GM18873 (cell line): ENCODE measurements around the gene DENND4C.
"Not testable (repeated sequence)": the region's sequence is repeated elsewhere in the genome, so short reads cannot be mapped to it uniquely, and the experiment has no call there.

Experiments used
- ATAC-seq: cut with Tn5 transposase; IDR thresholded peaks from one replicate; pipeline ENCODE4 v1.9.1; 2021; ENCODE audit warnings: mild to moderate bottlenecking, moderate library complexity, moderate number of reproducible peaks; ENCODE audit not compliant: unreplicated experiment, low FRiP score

Gene DENND4C

DNA sequence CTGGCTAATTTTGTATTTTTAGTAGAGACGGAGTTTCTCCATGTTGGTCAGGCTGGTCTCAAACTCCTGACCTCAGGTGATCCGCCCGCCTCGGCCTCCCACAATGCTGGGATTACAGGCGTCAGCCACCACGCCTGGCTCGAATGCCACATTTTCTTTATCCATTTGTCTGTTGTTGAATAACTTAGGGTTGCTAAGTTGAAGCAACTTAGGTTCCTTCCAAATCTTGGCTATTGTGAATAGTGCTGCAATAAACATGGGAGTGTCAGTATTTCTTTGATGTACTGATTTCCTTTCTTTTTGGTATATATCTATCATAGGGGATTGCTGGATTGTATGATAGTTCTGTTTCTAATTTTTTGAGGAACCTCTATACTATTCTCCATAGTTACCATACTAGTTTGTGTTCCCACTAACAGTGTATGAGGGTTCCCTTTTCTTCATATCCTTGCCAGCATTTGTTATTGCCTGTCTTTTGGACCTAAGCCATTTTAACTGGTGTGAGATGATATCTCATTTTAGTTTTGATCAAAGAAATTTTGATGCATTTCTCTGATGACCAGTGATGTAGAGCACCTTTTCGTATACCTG is 29.3 kb downstream of the DENND4C start:
- not testable (repeated sequence) for ATAC-seq

DNA sequence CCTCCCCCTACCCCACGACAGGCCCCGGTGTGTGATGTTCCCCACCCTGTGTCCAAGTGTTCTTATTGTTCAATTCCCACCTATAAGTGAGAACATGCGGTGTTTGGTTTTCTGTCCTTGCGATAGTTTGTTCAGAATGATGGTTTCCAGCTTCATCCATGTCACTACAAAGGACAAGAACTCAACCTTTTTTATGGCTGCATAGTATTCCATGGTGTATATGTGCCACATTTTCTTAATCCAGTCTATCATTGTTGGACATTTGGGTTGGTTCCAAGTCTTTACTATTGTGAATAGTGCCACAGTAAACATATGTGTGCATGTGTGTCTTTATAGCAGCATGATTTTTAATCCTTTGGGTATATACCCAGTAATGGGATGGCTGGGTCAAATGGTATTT is 35.1 kb downstream of the DENND4C start:
- ATAC-seq, result not testable (repeated sequence)

DNA sequence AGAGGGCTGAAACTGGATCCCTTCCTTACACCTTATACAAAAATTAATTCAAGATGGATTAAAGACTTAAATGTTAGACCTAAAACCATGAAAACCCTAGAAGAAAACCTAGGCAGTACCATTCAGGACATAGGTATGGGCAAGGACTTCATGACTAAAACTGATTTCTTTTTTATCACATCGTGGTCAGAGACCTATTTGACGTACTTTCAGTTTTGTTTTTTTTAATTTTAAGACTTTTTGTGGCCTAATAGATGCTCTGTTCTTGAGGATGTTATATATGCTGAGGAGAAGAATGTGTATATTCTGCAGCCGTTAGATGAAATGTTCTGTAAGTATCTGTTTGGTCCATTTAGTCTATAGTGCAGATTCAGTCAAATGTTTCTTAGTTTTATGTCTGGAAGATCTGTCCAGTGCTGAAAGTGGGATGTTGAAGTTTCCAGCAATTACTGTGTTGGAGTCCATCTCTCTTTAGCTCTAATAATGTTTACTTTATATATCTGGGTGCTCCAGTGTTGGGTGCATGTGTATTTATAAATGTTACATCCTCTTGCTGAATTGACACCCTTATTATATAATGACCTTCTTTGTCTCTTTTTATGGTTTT is 36.4 kb downstream of the DENND4C start:
- not testable (repeated sequence) for ATAC-seq

DNA sequence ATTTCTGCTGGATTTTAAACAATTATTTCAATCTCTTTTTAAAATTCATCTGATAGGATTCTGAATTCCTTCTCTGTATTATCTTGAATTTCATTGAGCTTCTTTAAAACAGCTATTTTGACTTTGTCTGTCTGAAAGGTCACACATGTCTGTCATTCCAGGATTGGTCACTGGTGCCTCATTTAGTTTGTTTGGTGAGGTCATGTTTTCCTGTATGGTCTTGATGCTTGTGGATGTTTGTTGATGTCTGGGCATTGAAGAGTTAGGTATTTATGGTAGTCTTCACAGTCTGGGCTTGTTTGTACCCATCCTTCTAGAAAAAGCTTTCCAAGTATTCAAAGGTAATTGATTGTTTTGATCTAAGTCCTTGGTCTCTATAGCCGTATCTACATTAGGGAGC is 39.1 kb downstream of the DENND4C start:
- no peak for ATAC-seq

DNA sequence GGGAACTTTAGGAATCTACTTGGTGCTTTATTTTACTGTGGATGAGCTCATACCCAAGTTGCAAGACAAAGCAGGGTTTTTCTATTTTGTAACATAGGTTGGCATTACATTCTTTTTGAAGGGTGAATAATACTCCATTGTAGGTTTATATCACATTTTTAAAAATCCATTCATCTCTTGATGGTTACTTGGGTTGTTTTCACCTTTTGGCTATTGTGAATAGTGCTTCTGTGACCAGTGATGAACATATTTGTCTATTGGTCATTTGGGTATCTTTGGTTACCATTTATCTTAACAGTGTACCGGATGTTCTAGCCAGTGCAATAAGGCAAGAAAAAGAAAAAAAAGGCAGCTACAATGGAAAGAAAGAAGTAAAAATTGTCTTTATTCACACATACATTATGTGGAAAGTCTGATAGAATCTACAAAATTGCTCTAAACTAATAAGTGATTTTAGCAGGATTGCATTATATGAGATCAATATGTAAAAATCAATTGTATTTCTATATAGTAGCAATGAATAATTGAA is 40.0 kb downstream of the DENND4C start:
- ATAC-seq, result no peak

DNA sequence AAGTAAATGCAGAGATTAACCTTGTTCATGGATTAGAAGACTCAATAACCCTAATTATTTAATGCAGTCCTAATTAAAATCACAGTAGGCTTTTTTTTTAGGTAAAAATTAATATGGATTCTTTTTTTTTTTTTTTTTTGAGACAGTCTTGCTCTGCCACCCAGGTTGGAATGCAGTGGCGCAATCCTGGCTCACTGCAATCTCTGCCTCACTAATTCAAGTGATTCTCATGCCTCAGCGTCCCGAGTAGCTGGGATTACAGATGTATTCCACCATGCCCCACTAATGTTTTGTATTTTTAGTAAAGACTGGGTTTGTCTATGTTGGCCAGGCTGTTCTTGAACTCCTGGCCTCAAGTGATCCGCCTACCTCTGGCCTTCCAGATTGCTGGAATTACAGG is 40.6 kb downstream of the DENND4C start:
- ATAC-seq, result no peak

DNA sequence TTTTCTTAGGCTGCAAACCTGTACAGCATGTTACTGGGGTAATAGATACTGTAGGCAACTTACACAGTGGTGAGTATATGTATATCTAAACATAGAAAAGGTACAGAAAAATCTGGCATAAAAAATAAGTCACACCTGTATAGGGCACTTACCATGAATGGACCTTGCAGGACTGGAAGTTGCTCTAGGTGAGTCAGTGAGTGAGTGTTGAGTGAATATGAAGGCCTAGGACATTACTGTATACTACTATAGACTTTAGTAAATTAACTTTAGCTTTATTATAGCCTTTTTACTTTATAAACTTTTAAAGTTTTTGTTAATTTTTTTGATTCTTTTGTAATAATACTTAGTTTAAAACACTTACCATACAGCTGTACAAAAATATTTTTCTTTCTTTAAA is 51.3 kb downstream of the DENND4C start:
- ATAC-seq, result no peak

DNA sequence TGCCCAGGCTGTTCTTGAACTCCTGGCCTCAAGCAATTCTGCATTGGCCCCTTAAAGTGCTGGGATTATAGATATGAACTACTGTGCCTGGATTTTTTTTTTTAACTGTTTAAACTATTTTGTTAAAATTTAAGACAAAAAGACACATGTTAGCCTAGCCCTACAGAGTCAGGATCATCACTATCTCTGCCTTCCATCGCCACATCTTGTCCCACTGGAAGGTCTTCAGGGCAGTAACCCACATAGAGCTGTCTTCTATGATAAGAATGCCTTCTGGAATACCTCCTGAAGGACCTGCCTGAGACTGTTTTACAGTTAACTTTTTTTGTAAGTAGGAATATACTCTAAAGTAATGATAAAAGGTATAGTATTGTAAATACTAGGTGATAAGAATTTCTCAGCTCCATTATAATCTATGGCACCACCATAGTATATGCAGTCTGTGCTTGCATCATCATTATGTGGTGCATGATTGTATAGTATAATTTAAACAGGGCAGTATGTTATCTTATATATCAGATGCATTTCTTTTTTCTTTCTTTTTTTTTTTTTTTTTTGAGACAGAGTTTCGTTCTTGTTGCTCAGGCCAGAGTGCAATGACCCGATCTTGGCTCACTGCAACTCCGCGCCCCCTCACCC is 52.7 kb downstream of the DENND4C start:
- no peak for ATAC-seq

DNA sequence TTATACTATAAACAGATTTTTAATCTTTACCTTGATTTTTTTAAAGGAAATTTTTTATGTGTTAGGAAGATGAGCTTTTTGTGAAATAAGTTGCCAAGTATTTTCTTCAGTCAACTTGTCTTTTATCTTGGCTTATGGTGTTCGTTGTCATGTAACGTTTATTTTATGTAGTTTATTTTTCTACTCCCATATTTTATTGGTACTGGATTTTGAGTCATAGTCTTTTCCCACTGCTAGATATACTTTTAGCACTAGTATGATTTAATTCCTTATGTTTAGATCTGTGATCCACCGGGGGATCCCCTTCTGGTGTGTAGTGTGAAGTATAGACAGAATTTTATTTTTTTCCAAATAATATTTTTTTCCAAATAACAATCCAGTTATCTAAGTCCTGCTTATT is 54.2 kb downstream of the DENND4C start:
- ATAC-seq, result no peak

DNA sequence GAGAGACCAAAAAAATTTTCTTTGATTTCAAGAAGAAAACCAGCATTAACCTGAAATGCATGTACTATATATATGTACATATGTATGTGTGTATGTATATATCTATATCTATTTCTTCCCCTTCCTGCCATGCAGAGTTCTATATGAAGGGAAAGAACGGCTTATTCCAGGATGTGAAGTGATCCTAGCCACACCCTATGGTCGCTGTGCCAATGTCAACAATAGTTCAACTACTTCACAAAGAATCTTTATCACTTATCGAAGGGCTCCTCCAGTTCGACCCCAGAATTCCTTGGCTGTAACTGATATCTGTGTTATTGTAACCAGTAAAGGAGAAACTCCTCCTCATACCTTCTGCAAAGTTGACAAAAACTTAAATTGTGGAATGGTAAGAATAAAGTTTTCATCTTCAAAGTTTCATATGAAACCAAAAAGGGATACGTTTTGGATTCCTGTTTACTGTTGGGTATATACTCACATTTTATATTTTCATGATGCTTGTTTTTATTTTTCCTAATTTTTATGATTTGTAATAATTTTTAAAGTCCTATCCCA is 56.2 kb downstream of the DENND4C start:
- ATAC-seq, result no peak

DNA sequence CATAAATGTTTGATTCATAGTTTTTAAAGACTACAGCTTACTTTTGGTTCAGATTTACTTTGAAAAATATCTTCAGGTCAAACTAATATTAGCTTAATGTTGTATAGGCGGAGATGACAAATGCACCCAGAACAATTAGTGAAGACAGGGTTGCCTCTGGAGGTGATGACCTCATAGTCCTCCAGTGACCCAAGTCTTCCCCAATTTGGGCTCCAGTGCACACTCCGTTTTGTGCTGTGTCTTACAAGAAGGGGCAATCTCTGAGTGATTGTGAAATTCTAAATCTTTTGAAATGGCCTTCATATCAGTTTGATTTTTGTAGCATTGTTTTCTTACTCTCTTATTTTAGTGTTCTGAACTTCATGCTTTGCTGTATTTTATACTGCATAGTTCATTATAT is 57.6 kb downstream of the DENND4C start:
- ATAC-seq, result no peak

DNA sequence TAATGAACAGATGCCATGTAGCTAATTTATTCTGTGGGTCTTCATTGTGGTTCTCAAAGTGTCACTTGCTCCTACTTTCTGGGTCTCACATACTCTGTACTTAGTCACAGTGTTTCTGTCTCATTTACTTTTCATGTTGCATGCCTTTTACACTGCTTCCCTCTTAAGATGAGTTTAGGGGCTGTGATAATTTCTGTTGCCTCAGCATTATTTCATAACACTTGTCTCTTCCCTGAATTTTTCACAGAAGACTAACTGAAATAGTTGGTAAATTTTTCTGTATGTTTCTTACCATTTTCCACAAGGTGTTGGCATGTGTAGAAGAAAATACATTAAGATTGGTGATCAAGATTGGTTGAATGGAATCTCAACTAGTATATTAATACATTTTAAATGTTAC is 59.6 kb downstream of the DENND4C start:
- ATAC-seq, result no peak

DNA sequence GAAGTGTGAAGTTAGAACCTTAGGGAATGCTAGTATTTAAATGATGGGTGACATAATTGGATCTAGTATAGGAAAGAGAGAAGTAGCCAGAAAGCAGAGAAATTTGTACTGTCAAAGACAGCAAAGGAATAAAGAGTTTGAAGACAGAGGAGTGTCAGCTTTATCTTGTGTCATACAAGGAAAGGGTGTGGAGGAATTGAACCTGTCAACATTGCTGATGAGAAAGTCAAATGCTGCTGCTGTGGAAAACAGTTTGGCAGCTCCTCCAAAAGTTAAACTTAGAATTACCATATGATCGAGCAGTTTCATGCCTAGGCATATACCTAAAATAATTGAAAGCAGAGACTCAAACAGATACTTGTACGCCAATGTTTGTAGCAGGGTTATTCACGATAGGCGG is 63.7 kb downstream of the DENND4C start:
- no peak for ATAC-seq

DNA sequence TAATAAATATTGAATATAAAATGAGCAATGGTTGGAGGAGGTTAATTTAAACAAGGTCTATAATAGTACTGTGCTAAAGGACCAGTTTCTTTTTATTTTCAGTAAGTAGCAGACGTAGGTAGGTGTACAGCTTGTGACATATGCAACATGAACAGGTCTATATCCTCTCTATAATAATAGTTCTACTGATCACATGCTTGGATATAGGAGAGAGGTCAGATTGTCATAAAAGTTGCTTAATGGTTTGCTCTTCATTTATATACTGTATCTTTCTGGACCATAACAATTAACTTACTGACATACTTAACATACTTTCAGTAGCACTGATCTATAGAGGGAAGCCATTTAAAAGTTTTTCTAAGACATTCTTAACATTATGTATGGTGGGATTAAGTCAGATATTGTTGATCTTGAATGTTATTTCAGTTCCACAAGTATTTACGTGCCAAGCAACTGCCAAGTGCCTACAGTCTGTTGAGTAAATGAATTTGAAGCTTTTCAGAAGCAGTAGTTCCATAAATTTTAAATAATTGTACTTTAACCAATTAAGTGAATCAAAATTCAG is 68.0 kb downstream of the DENND4C start:
- ATAC-seq, result no peak

DNA sequence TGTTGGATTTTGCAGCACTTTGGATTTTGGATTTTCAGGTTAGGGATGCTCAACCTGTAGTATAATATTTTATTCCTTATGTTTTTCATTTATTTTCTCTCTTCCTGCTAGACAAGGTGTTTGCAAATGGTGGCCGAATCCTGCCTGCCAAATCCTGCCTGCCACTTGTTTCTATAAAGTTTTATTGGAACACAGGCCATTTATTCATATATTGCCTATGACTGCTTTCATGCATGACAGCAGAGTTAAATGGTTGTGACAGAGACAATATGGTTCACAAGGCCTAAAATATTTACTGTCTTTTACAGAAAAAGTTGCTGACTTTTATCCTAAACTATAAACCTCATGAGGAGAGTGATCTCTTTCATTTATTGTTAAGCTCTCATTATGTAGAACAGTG is 72.7 kb downstream of the DENND4C start:
- ATAC-seq, result no peak

DNA sequence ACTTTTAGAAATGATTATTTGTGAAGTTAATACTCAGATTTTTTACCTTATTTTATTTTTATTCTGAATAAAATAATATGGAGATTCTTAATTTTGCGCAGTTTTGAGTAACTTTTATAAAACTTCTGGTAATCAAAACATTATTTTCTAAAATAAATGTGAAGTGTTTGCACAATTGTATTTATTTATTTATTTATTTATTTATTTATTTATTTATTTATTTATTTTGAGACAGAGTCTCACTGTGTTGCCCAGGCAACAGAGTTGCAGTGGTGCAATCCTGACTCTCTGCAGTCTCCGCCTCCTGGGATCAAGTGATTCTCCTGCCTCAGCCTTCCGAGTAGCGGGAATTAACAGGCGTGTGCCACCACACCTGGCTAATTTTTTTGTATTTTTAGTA is 76.1 kb downstream of the DENND4C start:
- no peak for ATAC-seq

DNA sequence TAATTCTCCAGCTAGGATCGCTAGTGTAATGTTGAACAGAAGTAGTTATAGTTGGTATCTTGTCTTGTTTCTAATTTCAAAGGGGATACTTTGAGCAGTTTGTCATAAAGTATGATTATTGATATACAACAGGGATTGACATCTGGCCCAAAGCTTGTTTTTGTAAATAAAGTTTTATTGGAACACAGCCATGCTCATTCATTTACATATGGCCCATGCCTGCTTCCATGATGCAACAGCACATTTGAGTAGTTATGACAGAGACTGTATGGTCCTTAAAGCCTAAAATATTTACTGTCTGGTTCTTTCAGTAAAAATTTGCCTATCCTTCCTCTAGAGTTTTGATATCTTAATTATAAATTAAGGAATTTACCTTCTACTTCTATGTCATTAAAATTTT is 79.8 kb downstream of the DENND4C start:
- no peak for ATAC-seq

DNA sequence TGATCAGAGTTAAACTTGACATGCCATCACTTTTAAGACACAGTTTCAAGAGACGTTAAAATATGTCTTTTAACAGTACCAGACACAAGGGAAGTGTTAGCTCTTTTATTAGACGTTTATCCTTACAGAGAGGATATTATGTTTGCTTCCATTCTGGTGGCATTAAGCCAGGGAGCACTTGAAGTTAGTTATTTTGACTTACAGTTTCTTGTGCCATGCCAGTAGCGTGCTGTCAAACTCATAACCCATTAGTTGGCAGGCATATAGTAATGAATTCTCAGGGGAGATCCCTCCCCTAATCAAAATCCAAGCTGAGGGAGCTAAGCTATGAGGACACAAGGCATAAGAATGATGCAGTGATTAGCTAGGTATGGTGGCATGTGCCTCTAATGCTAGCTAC is 83.1 kb downstream of the DENND4C start:
- no peak for ATAC-seq

DNA sequence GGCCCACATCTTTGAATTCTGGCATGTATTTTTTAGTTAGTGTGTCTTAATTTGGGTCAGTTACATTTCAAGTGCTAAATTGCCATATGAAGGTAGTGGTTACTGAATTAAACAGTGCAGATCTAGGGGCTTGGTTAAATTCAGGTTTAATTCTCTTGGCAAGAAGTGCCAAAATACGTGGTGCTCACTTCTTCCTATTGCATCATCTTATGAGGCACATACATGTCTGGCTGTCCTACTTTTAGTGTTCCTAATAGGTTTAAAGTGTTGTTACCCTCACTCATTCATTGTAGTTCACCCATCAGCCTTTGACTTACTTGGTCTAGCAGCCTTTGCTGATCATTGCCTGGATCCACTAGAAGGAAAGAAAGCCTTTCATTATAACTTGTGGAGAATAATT is 90.0 kb downstream of the DENND4C start:
- no peak for ATAC-seq

DNA sequence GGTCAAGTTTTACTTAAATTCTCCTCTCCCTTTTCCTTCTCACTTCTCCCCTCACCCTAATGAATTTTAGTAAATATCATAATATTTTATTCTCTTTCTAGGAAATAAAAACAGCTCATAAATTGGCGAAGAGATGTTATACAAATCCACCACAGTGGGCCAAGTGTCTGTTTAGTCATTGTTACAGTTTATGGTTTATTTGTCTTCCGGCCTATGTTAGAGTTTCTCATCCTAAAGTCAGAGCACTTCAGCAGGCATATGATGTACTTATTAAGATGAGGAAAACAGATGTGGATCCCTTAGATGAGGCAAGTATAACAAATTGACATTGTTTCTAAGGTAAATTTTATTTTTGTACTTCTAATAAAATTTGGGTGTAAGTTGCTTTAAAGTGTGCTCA is 101.4 kb downstream of the DENND4C start:
- no peak for ATAC-seq

DNA sequence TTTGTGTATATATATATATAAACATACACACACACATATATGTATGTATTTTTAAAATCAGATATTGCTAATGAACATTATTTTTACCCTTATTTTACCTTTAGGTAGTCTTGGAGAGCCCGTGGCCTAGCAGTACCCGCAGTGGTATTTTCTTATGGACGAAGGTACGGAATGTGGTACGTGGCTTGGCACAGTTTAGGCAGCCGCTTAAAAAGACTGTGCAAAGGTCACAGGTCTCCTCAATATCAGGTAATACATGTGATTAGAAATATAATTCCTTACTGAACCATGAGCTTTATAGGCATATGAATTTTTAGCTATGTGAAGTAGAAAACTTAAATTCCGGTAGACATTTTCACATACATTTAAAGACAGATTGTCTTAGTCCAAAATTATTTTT is 105.7 kb downstream of the DENND4C start:
- ATAC-seq, result no peak
